T-helper 1 cell (primary cell): Measurements from ENCODE around the gene HDAC7.

ENCODE experiments used
- DNase-seq, 5 donors: peaks; one replicate each; pipeline ENCODE4 v3.0.0-alpha.2; 2012 to 2020

HDAC7 gene

GRCh38 chr12:47776471-47777143 lies 43.1 kb downstream of the HDAC7 start:
- DNase-seq, result no peak

- peak in 1 of 5 donors; percentile 23 for DNase-seq
Observed at GRCh38 chr12:47775100-47775911, 44.4 kb downstream of the HDAC7 start.

GRCh38 chr12:47774663-47775062 lies 45.0 kb downstream of the HDAC7 start:
- DNase-seq, result no peak

GRCh38 chr12:47773858-47774580 lies 45.7 kb downstream of the HDAC7 start:
- no peak for DNase-seq

- peak; percentile 57 to 77 (median 63) for DNase-seq
Observed at GRCh38 chr12:47773062-47773857, 46.4 kb downstream of the HDAC7 start, which contains the start of gene SLC48A1. Gene SLC48A1, plus strand, starts transcription at chr12:47773238. Its CDS starts 67 bp downstream, at chr12:47773305.

- no peak for DNase-seq
Observed at GRCh38 chr12:47772738-47773061, 47.0 kb downstream of the HDAC7 start.

- no peak for DNase-seq
Observed at GRCh38 chr12:47772094-47772660, 47.5 kb downstream of the HDAC7 start.

- no peak for DNase-seq
Observed at GRCh38 chr12:47771304-47771703, 48.4 kb downstream of the HDAC7 start.

GRCh38 chr12:47770086-47770726 lies 49.5 kb downstream of the HDAC7 start:
- no peak for DNase-seq

- DNase-seq, result no peak
Observed at GRCh38 chr12:47769234-47770085, 50.2 kb downstream of the HDAC7 start.

- no peak for DNase-seq
Observed at GRCh38 chr12:47768323-47768811, 51.3 kb downstream of the HDAC7 start.

GRCh38 chr12:47767216-47767724 lies 52.4 kb downstream of the HDAC7 start:
- DNase-seq, result peak; percentile 38 to 71 (median 56)

- DNase-seq, result no peak
Observed at GRCh38 chr12:47766502-47767215, 53.0 kb downstream of the HDAC7 start.

GRCh38 chr12:47763481-47764346 lies 56.0 kb downstream of the HDAC7 start:
- no peak for DNase-seq

GRCh38 chr12:47762850-47763465 lies 56.7 kb downstream of the HDAC7 start:
- DNase-seq, result no peak

GRCh38 chr12:47758834-47759690 lies 60.6 kb downstream of the HDAC7 start, which contains the start of gene RAPGEF3:
Gene RAPGEF3, minus strand, starts transcription at chr12:47758880. Its CDS starts 324 bp downstream, at chr12:47758556.
- DNase-seq, result peak; percentile 59 to 75 (median 61)

- no peak for DNase-seq
Observed at GRCh38 chr12:47758584-47758833, 61.2 kb downstream of the HDAC7 start.
